Chondrocyte (in vitro differentiated cells): ENCODE data around the gene TRPV2. TPM values are rescaled to one million over a fixed set of nuclear protein-coding genes. Genes with fewer than 3 reads are reported as not detected.
"Not testable (repeated sequence)": the region's sequence is repeated elsewhere in the genome, so short reads cannot be mapped to it uniquely, and the experiment has no call there.

Experiments used
- DNase-seq: peaks from one replicate; pipeline ENCODE4 v3.0.0; 2021; ENCODE audit warnings: mixed read lengths, low spot score
- H3K27ac Mint-ChIP-seq: one replicate; pipeline ENCODE4 v1.8.0; 2021; ENCODE audit warnings: mild to moderate bottlenecking, moderate library complexity, mixed read lengths; ENCODE audit not compliant: unreplicated experiment
- H3K27me3 Mint-ChIP-seq: 2 replicates; pipeline ENCODE4 v1.8.0; 2021; ENCODE audit warnings: low read depth, mixed read lengths
- H3K36me3 Mint-ChIP-seq: 2 replicates; pipeline ENCODE4 v1.8.0; 2021; ENCODE audit warnings: low read depth, mixed read lengths
- H3K4me1 Mint-ChIP-seq: 2 replicates; pipeline ENCODE4 v1.8.0; 2021; ENCODE audit warnings: low read depth, mild to moderate bottlenecking, mixed read lengths
- H3K4me3 Mint-ChIP-seq: one replicate; pipeline ENCODE4 v1.8.0; 2021; ENCODE audit warnings: mild to moderate bottlenecking, moderate library complexity, mixed read lengths; ENCODE audit not compliant: unreplicated experiment
- H3K9me3 Mint-ChIP-seq: 2 replicates; pipeline ENCODE4 v1.8.0; 2021; ENCODE audit warnings: low read depth, mixed read lengths
- CTCF ChIP-seq: fragments of 200-600 bp; sonication (generic); IDR thresholded peaks from 2 replicates; pipeline ENCODE4 v1.5.0; 2021; ENCODE audit warnings: antibody characterized with exemption, mild to moderate bottlenecking, moderate library complexity
- total RNA-seq: library from RNA; stranded (reverse); gene quantifications from 3 replicates; pipeline ENCODE4 v1.2.1, GENCODE V29; 2021

Gene TRPV2
- total RNA-seq, 1 donor from 2014 or later, result 43.5 TPM

GRCh38 chr17:16398270-16399267, 16.8 kb upstream of the TRPV2 start:
- Mint-ChIP-seq H3K9me3 (no peaks in the 10 kb centered on the region), H3K27me3 (no peaks in the 10 kb centered on the region), H3K36me3 (no peaks in the 10 kb centered on the region), H3K4me3 (no peak overlapping the region), H3K4me1 (peaks cover 5% of the 10 kb centered on the region), H3K27ac (no peak overlapping the region)
- no peak for TF ChIP-seq CTCF
- DNase-seq, result peak; percentile 11

- not testable (repeated sequence) for H3K9me3 Mint-ChIP-seq, H3K36me3 Mint-ChIP-seq, H3K27me3 Mint-ChIP-seq, H3K4me3 Mint-ChIP-seq, H3K4me1 Mint-ChIP-seq, H3K27ac Mint-ChIP-seq, DNase-seq
These were observed 11.5 kb upstream of the TRPV2 start for GRCh38 chr17:16403847-16404246.

- peak; percentile 39 for TF ChIP-seq CTCF
- no peaks in the 10 kb centered on the region for H3K9me3 Mint-ChIP-seq
- H3K4me3 Mint-ChIP-seq, result peak overlapping the region; percentile 74
- no peaks in the 10 kb centered on the region for H3K36me3 Mint-ChIP-seq
- peak overlapping the region; percentile 45 for H3K27ac Mint-ChIP-seq
- no peaks in the 10 kb centered on the region for H3K27me3 Mint-ChIP-seq
- H3K4me1 Mint-ChIP-seq, result peaks cover 10% of the 10 kb centered on the region
- DNase-seq, result no peak
These were observed 8.4 kb upstream of the TRPV2 start for GRCh38 chr17:16406742-16407674.

- Mint-ChIP-seq H3K9me3 (no peaks in the 10 kb centered on the region), H3K27me3 (no peaks in the 10 kb centered on the region), H3K27ac (peak overlapping the region; percentile 63), H3K4me3 (peak overlapping the region; percentile 37), H3K4me1 (peaks cover 10% of the 10 kb centered on the region), H3K36me3 (no peaks in the 10 kb centered on the region)
- TF ChIP-seq CTCF, result no peak
- DNase-seq, result no peak
These were observed 7.3 kb upstream of the TRPV2 start for GRCh38 chr17:16407911-16408588.

- Mint-ChIP-seq H3K4me1 (peaks cover 37% of the 10 kb centered on the region), H3K9me3 (no peaks in the 10 kb centered on the region), H3K4me3 (no peak overlapping the region), H3K36me3 (no peaks in the 10 kb centered on the region), H3K27me3 (no peaks in the 10 kb centered on the region), H3K27ac (no peak overlapping the region)
- TF ChIP-seq CTCF, result no peak
- DNase-seq, result no peak
These were observed 2.0 kb downstream of the TRPV2 start for GRCh38 chr17:16417399-16417798.
